ENCODE measurements around the gene RYR3. TPM values are rescaled to one million over a fixed set of nuclear protein-coding genes. Genes with fewer than 3 reads are reported as not detected.

Gene RYR3
- total and polyA plus RNA-seq, 5 experiments from 2014 or later = 0.17 to 0.22 TPM; not detected in 3

- Mint-ChIP-seq H3K9me3 (peaks cover 0 to 2% (median 0%) of the 10 kb centered on the region in 9 donors), H3K27me3 (peaks cover 5 to 21% (median 16%) of the 10 kb centered on the region in 5 donors), H3K27ac (no peak overlapping the region), H3K36me3 (no peaks in the 10 kb centered on the region), H3K4me1 (peaks cover 0 to 2% (median 0%) of the 10 kb centered on the region in 4 donors), H3K4me3 (no peak overlapping the region)
- ATAC-seq = no peak
- POLR2A ChIA-PET = no interaction called here
- DNase-seq = no peak
These were observed 60.4 kb downstream of the RYR3 start for GRCh38 chr15:33371159-33371558.

GRCh38 chr15:33374226-33374914, 63.6 kb downstream of the RYR3 start:
- ATAC-seq (no peak), DNase-seq (no peak)
- H3K4me1 Mint-ChIP-seq = peaks cover 0 to 2% (median 0%) of the 10 kb centered on the region in 4 donors
- no peaks in the 10 kb centered on the region for H3K36me3 Mint-ChIP-seq
- H3K9me3 Mint-ChIP-seq = peaks cover 0 to 3% (median 0%) of the 10 kb centered on the region in 9 donors
- H3K27ac Mint-ChIP-seq = no peak overlapping the region
- no peak overlapping the region for H3K4me3 Mint-ChIP-seq
- POLR2A ChIA-PET = no interaction called here
- peaks cover 9 to 21% (median 14%) of the 10 kb centered on the region in 5 donors for H3K27me3 Mint-ChIP-seq

GRCh38 chr15:33375236-33375635, 64.5 kb downstream of the RYR3 start:
- ATAC-seq = no peak
- no peak overlapping the region for H3K4me3 Mint-ChIP-seq
- H3K36me3 Mint-ChIP-seq = no peaks in the 10 kb centered on the region
- DNase-seq = no peak
- POLR2A ChIA-PET = no interaction called here
- peaks cover 0 to 2% (median 0%) of the 10 kb centered on the region in 4 donors for H3K4me1 Mint-ChIP-seq
- peaks cover 10 to 20% (median 11%) of the 10 kb centered on the region in 5 donors for H3K27me3 Mint-ChIP-seq
- H3K9me3 Mint-ChIP-seq = peaks cover 0 to 3% (median 0%) of the 10 kb centered on the region in 9 donors
- no peak overlapping the region for H3K27ac Mint-ChIP-seq

GRCh38 chr15:33377204-33377603, 66.4 kb downstream of the RYR3 start:
- Mint-ChIP-seq H3K4me3 (no peak overlapping the region), H3K27ac (no peak overlapping the region), H3K27me3 (peaks cover 12 to 30% (median 21%) of the 10 kb centered on the region in 5 donors), H3K4me1 (peaks cover 0 to 2% (median 0%) of the 10 kb centered on the region in 4 donors), H3K9me3 (peaks cover 0 to 3% (median 0%) of the 10 kb centered on the region in 9 donors), H3K36me3 (no peaks in the 10 kb centered on the region)
- no peak for DNase-seq
- ATAC-seq = no peak
- POLR2A ChIA-PET = no interaction called here

GRCh38 chr15:33378866-33379480, 68.2 kb downstream of the RYR3 start:
- no peak for ATAC-seq
- Mint-ChIP-seq H3K27ac (no peak overlapping the region), H3K27me3 (peaks cover 8 to 29% (median 15%) of the 10 kb centered on the region in 5 donors), H3K36me3 (no peaks in the 10 kb centered on the region), H3K9me3 (peaks cover 0 to 3% (median 0%) of the 10 kb centered on the region in 9 donors), H3K4me1 (peaks cover 0 to 2% (median 0%) of the 10 kb centered on the region in 4 donors), H3K4me3 (no peak overlapping the region)
- no peak for DNase-seq
- POLR2A ChIA-PET = no interaction called here

- Mint-ChIP-seq H3K9me3 (peaks cover 0 to 3% (median 0%) of the 10 kb centered on the region in 9 donors), H3K27ac (no peak overlapping the region), H3K27me3 (peaks cover 5 to 23% (median 15%) of the 10 kb centered on the region in 5 donors), H3K4me1 (no peaks in the 10 kb centered on the region), H3K4me3 (no peak overlapping the region), H3K36me3 (no peaks in the 10 kb centered on the region)
- DNase-seq = no peak
- ATAC-seq = no peak
- POLR2A ChIA-PET = no interaction called here
These were observed 69.6 kb downstream of the RYR3 start for GRCh38 chr15:33380406-33380805.

- H3K4me1 Mint-ChIP-seq = no peaks in the 10 kb centered on the region
- POLR2A ChIA-PET = no interaction called here
- H3K36me3 Mint-ChIP-seq = no peaks in the 10 kb centered on the region
- no peak for ATAC-seq
- H3K9me3 Mint-ChIP-seq = no peaks in the 10 kb centered on the region
- H3K4me3 Mint-ChIP-seq = no peak overlapping the region
- DNase-seq = no peak
- no peak overlapping the region for H3K27ac Mint-ChIP-seq
- H3K27me3 Mint-ChIP-seq = peaks cover 8 to 30% (median 13%) of the 10 kb centered on the region in 5 donors
These were observed 71.7 kb downstream of the RYR3 start for GRCh38 chr15:33382491-33382890.

GRCh38 chr15:33384307-33384706, 73.5 kb downstream of the RYR3 start:
- DNase-seq = no peak
- Mint-ChIP-seq H3K36me3 (no peaks in the 10 kb centered on the region), H3K27me3 (peaks cover 10 to 45% (median 14%) of the 10 kb centered on the region in 5 donors), H3K4me3 (no peak overlapping the region), H3K4me1 (no peaks in the 10 kb centered on the region), H3K27ac (no peak overlapping the region), H3K9me3 (no peaks in the 10 kb centered on the region)
- no peak for ATAC-seq
- POLR2A ChIA-PET = no interaction called here

GRCh38 chr15:33392453-33392852, 81.7 kb downstream of the RYR3 start:
- Mint-ChIP-seq H3K4me1 (no peaks in the 10 kb centered on the region), H3K4me3 (no peak overlapping the region), H3K27me3 (peaks cover 0 to 15% (median 6%) of the 10 kb centered on the region in 5 donors), H3K36me3 (no peaks in the 10 kb centered on the region), H3K9me3 (no peaks in the 10 kb centered on the region), H3K27ac (no peak overlapping the region)
- ATAC-seq (no peak), DNase-seq (no peak)
- POLR2A ChIA-PET = no interaction called here

GRCh38 chr15:33393546-33393945, 82.8 kb downstream of the RYR3 start:
- Mint-ChIP-seq H3K4me1 (no peaks in the 10 kb centered on the region), H3K9me3 (no peaks in the 10 kb centered on the region), H3K36me3 (no peaks in the 10 kb centered on the region), H3K4me3 (no peak overlapping the region), H3K27me3 (peaks cover 0 to 11% (median 3%) of the 10 kb centered on the region in 5 donors), H3K27ac (no peak overlapping the region)
- DNase-seq (no peak), ATAC-seq (no peak)
- POLR2A ChIA-PET = no interaction called here

- no peak for DNase-seq
- Mint-ChIP-seq H3K36me3 (no peaks in the 10 kb centered on the region), H3K27me3 (peaks cover 0 to 12% (median 2%) of the 10 kb centered on the region in 5 donors), H3K9me3 (no peaks in the 10 kb centered on the region), H3K4me1 (no peaks in the 10 kb centered on the region), H3K4me3 (no peak overlapping the region), H3K27ac (no peak overlapping the region)
- ATAC-seq = no peak
- POLR2A ChIA-PET = no interaction called here
These were observed 84.6 kb downstream of the RYR3 start for GRCh38 chr15:33395321-33395720.

GRCh38 chr15:33395846-33396245, 85.1 kb downstream of the RYR3 start:
- DNase-seq (no peak), ATAC-seq (no peak)
- H3K27me3 Mint-ChIP-seq = peaks cover 0 to 17% (median 2%) of the 10 kb centered on the region in 5 donors
- H3K27ac Mint-ChIP-seq = no peak overlapping the region
- H3K4me1 Mint-ChIP-seq = no peaks in the 10 kb centered on the region
- POLR2A ChIA-PET = no interaction called here
- H3K9me3 Mint-ChIP-seq = no peaks in the 10 kb centered on the region
- H3K36me3 Mint-ChIP-seq = no peaks in the 10 kb centered on the region
- H3K4me3 Mint-ChIP-seq = no peak overlapping the region

- no peak for ATAC-seq
- H3K36me3 Mint-ChIP-seq = no peaks in the 10 kb centered on the region
- peaks cover 0 to 19% (median 2%) of the 10 kb centered on the region in 5 donors for H3K27me3 Mint-ChIP-seq
- POLR2A ChIA-PET = no interaction called here
- no peaks in the 10 kb centered on the region for H3K9me3 Mint-ChIP-seq
- H3K27ac Mint-ChIP-seq = no peak overlapping the region
- no peak overlapping the region for H3K4me3 Mint-ChIP-seq
- H3K4me1 Mint-ChIP-seq = no peaks in the 10 kb centered on the region
- DNase-seq = no peak
These were observed 85.7 kb downstream of the RYR3 start for GRCh38 chr15:33396475-33396874.
